COLO668 (cell line): Measurements from ENCODE around the gene FYN.

Experiments used
- DNase-seq: peaks from one replicate; lab custom pipeline; 2025; ENCODE audit not compliant: unreplicated experiment; lab: John Stamatoyannopoulos, UW

The FYN gene

DNA sequence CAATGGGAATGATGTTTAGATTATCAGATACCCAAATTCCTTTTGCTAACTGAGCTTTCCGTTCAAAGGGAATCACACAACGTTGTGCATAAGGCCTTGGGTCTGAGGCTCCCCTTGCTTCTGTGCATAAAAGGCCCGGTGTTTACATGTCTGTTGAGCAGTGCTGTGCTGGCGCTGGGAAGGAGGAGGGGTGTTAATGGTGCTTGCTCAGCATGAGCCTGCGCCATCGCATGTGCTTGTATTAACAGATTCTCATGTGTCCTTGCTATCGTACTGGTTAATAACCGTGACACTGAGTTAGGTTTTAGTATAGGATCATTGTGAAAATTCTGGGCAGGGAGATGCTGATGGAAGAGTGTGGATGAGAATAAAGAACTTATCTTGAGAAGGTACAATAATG lies 205.3 kb downstream of the FYN start:
- DNase-seq, result no peak

DNA sequence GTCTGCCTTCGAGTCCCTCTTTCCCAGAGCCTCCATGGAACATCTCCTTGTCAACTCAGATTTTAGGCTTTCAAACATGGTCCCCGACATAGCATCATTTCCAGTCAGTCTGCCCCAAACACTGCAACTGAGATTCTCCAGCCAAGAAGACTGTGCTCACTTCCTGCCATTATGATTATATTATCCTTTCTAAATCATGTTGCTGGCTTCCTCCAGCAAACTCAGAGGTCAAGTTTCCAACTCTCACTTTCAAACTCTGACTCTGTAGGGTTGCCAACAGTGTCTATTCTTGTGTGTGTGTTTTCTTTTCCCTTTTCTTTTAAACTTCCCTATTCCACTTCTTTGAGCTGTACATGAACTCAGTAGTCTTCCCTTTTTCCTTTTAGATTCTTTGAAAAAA lies 206.4 kb downstream of the FYN start:
- DNase-seq, result no peak

DNA sequence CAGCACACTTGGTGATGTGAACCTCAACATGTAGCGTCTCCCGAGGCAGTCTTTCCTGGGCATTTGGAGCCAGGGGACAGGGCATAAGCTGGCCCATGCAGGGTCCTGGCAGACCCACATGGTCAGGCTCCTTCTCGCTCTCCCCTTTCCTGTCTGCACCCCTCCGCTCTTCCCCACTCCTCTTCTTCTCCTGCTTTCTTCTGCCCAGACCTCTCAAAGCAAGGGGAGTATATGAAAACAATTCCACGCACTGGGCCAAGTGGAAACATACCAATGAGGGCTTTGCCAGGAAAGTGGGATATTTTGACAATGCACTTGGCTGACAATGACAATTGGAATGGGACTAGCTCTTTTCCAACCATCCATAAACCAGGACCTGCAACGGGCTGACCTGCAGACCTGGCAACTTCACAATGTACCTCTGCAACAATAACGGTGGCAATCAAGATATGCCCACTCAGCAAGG lies 208.7 kb downstream of the FYN start:
- DNase-seq, result no peak

DNA sequence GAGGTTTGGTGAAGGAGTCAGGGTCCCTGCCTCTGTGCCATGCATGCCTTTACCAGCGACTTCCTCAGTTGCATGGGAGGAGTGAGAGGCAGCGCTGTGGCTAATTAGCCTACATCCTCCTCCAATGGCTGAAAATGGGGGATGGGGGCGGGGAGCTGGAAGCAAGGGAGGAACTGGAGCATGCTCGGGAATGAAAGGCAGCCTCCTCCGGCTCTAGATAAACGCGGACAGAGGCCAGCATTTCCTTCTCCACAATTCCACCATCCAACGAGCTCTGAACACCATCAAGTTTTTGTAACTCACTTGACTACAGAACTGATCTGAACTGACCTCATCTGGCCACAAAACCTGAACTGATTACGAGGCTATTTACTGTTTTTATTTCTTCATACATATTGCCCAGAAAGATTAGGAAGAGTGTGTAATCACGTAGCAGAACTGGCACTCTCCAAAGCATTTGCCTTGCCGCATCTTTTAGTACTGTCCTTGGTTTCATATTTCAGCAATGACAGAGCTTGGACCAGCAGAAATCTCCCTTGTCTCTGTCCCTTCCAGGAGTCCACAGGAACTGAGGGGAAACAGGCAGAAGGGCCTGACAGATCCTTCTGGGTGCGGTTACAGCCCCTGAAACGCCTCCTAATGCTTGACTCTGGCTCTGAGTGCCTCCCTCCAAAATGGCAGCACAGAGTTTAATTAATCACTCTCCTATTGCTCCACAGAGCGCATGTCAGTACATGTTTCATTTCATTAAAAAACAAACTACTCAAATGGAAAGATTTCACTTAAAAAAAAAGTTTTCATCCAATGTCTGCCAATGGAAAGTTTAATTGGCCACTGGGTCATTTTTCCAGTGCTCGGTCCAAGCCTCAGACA lies 209.3 kb downstream of the FYN start:
- DNase-seq, result no peak

DNA sequence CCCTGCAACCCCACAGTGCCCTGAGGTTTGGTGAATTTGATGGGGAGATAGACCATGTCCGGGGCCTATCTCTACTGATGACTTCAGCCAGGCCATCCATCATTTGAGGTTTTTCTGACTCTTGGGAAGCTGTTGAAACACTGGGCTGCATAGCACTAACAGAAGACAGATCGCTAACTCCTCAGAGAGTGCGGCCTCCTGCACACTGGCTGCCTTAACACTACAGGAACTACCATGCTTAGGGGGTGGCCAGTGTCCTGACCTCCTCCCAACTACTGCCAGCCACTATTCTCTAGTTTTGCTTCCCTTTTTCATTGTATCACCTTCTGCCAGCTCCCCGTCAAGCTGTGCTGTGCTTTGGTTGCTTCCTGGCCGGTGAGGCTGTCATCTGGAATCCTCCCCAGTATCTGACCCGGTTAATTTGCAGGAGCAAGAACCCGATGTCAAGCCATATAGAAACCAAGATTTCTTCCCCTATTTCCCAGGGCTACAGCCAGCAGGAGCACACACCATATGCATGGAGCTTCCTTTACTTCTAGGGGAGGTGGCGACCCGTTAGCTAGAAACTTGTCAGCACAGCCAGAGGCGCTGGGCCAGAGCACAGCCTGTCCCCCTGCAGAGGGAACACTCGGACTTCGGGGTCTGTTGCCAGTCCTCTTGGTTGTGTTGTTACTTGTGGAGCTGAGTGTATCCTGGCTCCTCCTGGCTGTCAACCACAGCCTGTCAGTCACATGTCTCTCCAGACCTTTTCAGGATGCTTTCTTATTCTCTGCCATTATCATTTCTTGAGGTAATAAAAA lies 210.3 kb downstream of the FYN start:
- no peak for DNase-seq

DNA sequence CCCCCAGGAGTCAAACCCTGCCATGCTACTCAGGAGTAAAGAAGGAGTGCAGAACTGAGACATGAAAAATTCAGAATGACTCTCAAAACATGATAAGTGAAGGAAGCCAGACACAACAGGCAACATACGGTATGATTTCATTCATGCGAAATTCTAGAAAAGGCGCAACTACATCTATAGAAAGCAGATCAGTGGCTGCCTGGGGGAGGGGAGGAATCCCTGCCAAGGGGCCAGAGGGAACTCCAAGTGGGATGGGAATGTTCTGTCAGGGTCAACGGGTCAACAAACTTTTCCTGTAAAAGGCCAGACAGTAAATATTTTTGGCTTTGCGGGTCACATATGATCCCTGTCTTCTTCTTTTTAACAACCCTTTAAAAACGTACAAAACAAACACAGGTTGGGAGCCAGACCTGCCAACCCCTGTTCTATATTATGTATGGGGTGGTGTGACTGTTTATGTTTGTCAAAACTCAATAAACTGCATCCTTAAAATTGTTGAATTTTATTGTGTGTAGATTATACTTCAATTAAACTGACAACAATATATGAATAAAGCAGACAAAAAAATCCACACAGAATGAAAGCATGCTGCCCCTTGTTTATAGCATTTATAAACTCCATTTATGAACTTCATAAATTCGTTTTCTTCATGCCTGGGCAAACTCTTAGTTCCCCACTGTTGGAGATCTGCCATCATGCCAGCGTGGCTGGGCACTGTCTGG lies 211.0 kb downstream of the FYN start:
- DNase-seq, result no peak

DNA sequence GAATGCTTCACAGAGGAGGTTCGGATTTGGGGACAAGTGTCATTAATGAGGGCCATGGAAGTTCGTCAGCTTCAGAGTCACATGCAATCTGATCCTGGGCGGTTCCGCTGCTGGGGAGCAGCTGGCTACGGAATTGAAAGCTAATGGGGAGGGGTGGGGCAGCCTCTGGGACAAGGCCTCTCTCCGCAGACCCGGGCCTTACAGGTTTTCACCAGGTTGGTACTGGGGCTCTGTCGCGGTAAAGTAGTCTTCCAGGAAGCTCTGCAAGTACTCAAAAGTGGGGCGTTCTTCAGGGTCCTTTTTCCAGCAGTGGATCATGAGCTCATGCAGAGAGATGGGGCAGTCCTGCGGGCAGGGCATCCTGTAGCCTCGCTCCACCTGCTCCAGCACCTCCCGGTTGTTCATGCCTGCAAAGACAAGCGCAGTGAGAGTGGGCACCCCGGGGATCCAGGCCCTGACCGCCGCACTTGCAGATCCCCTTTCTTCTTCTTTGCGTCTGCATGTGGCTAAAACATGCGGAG lies 211.7 kb downstream of the FYN start:
- DNase-seq, result peak; percentile 56

DNA sequence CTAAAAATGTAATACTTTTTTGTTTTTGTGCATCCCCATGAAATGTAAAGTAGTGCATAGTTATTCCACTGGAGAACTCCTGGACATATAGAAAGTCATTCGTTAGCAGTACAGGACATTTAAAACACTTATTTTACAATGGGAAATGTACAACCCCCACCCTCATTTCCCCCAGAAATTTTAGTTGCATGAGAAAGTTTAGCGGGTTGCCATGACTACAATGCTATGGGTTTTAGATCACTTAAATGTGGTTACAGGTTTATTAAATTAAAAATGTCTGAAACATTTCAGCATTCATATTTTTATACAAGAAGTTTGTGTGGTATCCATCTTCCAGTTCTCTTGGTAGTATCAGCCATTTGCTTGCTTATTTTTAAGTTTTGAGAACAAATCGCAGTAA lies 212.7 kb downstream of the FYN start:
- no peak for DNase-seq

DNA sequence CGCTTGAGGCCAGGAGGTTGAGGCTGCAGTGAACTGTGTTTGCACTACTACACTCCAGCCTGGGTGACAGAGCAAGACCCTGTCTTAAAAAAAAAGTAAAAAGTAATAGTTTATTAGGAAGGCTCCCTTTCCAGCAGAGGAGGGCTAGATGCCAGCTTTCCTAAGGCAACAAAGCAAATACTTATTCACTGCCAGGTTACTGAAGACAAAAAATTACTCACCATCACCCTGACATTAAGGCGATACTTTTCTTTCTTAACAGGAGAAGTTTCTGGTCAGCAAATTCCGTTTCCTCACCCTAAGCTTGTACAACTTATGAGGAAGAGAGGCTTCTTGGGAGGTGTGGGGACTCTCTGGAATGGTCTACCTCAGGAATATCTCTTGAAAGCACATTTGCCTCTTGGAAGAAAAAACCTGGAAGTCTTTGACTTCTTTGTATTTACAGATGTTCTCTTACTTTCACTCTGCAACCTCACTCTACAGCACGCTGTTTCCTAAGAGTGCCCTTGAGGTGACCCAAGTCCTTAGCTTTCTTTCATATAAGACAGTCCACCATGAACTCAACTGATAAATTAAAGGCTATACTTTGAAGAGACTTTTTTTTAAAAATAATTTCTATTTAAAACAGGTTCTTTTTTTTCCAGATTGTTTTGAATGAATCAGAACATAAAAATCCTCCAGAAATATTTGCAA lies 214.6 kb downstream of the FYN start:
- DNase-seq, result no peak

DNA sequence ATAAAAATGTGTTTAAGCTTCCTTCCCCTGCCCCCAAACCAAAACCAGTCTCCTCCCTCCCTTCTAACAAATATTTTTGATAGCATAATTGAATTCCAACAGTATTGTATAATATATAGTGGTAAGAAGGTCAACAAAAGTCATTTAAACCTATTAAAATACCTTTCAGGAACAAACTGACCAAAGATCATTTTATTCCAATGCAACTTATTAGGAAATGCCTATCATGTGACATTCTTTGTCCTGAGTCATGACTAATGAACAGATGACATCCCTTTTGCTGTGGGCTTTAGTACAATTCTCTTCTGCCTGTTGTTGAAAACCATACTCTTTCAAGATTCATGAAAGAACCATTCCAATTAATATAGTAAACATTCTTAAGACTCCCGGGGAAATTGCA lies 216.1 kb downstream of the FYN start:
- DNase-seq, result no peak

DNA sequence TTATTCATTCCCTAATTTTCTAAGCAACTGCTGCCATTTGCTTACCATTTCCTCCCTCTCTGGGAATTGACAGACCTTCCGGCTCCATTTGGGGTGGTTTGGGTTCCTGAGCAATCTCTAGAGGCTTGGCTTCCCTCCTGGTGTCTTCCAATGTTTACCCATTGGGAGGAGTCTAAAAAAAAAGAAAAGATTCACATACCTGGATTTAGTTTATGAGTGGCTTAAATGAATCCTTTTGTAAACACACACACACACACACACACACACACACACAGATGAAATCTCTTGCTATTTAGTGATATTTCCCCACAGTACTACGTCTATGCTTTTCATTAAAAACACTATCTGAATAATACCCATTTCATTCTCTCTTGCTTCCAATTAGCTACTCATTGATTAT lies 219.3 kb downstream of the FYN start:
- peak; percentile 7 for DNase-seq

DNA sequence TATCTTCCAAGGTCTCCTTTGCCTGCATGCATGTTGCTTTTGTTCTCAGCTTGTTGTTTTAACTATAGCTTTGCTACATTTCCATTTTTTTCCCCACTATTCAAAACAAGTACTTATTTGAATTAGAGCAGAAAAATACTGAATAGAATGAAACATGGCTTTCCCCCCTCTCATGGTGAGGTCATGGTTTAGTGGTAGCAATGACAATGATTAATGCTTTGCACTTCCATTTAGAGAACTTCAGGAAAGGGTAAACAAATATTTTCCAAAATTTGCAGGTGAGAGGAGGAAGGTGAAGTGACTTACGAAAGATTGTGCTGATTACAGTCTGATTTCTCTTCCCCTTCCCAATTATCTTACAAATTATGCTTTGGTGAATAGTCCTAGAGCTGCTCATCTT lies 219.8 kb downstream of the FYN start:
- DNase-seq, result no peak

DNA sequence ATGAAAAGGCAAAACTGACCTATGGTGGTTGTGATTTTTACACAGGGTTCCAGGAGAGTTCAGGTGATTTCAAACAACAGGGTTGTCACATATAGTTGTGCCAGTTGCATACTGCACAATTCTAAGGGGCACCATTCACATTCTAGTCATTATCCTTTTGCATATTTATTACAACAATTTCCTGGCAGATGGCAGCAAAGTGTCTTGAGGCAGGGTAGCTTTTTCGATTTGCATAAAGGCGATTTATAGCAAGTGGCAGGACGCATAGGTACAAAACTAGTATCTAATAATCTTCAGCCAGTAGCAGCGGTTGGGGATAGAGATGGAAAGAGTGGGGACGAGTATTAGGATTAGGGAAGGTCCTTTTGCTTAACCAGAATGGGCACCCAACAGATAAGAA lies 221.1 kb downstream of the FYN start:
- DNase-seq, result no peak

DNA sequence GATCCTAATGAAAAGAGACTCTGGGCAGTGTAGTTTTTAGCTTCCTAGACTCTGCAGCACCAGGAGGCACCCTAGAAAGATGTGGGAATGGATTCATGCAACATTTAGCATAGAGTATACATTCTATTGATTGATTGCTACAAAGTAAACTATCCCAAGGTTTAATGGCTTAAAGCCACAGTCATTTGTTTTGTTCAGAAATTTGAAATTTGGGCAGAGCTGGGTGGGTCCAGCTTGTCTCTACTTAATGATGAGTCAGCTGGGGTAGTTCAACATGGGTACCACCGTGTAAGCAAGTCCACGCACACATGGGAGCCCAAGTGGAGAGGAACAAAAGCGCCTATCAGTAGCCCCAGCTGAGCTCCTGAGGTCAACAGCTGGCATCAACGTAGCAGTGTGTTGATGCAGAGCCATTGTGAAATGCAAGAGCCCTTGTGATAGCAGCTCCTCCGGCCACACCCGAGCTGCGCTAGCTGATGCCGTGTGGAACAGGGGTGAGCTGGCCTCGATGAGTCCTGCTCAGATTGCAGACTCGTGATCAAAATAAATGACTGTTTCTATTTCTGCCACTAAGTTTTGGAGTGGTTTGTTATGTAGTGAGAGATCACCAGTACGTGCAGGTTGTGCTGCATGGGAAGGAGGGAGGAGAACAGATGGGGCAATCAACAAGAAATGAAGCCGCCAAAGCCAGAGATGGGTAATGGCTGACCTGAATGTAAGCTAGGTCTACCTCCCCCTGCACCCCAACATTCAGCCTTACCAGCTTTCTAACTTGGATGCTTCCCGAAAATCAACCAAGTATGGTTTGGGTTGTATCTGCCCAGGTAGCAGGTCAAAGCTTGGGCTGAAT lies 221.8 kb downstream of the FYN start:
- DNase-seq, result peak; percentile 72

DNA sequence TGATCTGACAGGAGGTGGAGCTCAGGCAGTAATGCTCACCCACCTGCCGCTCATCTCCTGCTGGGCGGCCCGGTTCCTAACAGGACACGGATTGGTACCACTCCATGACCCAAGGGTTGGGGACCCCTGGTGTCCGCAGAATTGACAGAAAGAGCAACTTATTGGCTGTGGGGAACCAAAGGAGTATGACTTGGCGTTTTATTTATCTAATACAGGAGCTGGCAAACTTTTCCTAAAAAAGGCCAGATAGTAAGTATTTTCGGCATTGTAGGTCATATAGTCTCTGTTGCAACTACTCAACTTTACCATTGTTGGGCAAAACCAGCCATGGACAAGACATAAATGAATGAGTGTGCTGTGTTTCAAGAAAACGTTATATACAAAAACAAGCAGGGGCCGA lies 223.2 kb downstream of the FYN start:
- DNase-seq, result no peak

DNA sequence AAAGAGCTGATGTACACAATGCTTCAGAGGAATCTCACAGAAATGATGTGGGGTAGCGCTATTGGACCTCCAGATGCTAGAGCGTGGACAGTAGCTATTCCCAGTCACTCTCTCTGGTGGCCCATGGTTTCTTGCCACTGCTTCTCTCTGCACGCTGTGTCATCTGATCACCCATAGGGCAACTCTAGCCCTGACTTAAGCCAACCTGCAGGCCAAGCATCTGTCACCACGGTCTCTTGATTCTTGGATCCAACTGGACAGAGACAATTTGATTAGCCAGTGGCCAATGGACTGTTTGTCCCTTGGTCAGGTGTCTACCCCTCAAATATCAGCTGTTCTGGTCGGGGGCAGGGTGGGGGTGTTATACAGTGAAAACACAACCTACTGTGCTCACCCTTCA lies 225.2 kb downstream of the FYN start:
- no peak for DNase-seq

DNA sequence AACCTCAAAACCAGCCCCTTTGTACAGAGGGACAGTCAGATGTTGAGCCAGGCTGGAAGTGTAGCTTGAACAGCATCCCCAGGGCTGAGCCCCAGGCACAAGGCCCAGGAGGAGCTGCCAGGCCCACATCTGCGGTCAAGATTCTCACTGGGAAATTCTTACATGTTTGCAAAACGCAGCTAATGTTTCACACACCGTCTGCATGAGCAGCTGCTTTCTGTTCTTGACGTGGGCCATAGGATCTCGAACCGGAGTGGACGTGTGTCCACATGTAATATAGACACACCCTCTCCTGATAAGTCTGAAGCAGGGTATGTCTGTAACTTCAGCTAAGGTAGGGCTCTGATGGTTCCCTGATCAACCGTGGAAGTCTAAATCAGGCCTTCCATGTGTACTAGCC lies 226.3 kb downstream of the FYN start:
- DNase-seq, result no peak

DNA sequence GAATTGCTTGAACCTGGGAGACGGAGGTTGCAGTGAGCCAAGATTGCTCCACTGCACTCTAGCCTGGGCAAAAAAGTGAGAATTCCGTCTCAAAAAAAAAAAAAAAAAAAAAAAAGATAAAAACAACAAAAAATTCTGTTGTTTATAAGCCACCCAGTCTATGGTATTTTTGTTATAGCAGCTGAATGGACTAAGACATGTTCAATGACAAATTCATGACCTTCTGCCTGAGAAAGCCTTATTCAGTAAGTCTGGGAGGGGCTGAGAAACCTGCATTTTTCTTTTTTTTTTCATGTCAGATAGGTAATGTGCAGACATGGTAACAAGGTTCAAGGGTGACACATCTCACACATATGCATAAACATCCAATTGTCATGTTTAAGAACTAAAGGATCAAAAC lies 227.2 kb downstream of the FYN start:
- DNase-seq, result no peak

DNA sequence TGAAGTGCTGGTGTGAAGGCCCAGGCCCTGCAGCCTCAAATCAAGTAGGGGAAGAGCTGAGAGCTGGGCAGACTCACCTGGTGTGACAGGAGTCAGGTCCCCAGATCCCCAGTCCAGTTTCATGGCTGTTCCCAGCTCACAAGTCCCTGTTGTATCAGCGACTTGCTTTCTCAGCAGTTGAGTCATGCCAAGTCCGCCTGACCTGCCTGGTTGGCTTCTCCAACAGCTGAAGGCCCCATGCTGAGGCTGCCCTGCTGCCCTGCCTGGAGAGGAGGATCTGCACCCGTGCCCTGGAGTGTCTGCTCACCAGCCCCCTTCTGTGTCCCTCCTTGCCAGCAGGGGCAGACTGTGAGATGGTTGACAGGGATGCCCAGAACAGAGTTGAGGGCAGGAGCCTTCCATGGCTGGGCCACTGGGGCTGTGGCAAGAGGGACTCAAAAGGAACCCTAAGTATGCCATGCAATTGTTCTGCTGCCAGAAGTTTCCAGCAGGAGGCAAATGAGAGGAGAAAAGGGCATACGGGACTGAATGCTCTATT lies 228.3 kb downstream of the FYN start:
- no peak for DNase-seq
